ENCODE results near the gene LCN1. TPM values are rescaled to one million over a fixed set of nuclear protein-coding genes. Genes with fewer than 3 reads are reported as not detected.

The LCN1 gene
- total RNA-seq, 1 donor from 2014 or later: not detected

- DNase-seq: no peak
These were observed 31.9 kb upstream of the LCN1 start for GRCh38 chr9:135489188-135489906.

GRCh38 chr9:135490166-135490870, 30.9 kb upstream of the LCN1 start:
- no peak for DNase-seq

- DNase-seq: no peak
These were observed 30.2 kb upstream of the LCN1 start for GRCh38 chr9:135490980-135491464.

- DNase-seq: no peak
These were observed 29.5 kb upstream of the LCN1 start for GRCh38 chr9:135491764-135492163.

- no peak for DNase-seq
These were observed 28.2 kb upstream of the LCN1 start for GRCh38 chr9:135492886-135493669.

- DNase-seq: no peak
These were observed 26.3 kb upstream of the LCN1 start for GRCh38 chr9:135494791-135495559.

- DNase-seq: no peak
These were observed 22.7 kb upstream of the LCN1 start for GRCh38 chr9:135498381-135499126.

- peak; percentile 90 for DNase-seq
These were observed 21.7 kb upstream of the LCN1 start for GRCh38 chr9:135499326-135500070.

GRCh38 chr9:135500071-135500524, 21.1 kb upstream of the LCN1 start:
- no peak for DNase-seq

- DNase-seq: peak; percentile 87
These were observed 20.5 kb upstream of the LCN1 start, which contains the start of gene MRPS2 for GRCh38 chr9:135500525-135501260. MRPS2 (plus strand) TSS chr9:135500682; CDS start chr9:135500711, 29 bp downstream.

- no peak for DNase-seq
These were observed 19.7 kb upstream of the LCN1 start for GRCh38 chr9:135501261-135502167.

- no peak for DNase-seq
These were observed 18.9 kb upstream of the LCN1 start for GRCh38 chr9:135502168-135502872.

- no peak for DNase-seq
These were observed 18.3 kb upstream of the LCN1 start for GRCh38 chr9:135502873-135503321.

GRCh38 chr9:135503371-135504261, 17.6 kb upstream of the LCN1 start:
- DNase-seq: no peak

- peak; percentile 22 for DNase-seq
These were observed 16.7 kb upstream of the LCN1 start for GRCh38 chr9:135504262-135505243.
